Spinal cord (tissue), 10 donors: ENCODE results near the gene PTBP3. TPM values are rescaled to one million over a fixed set of nuclear protein-coding genes. Genes with fewer than 3 reads are reported as not detected.
A peak's percentile ranks its signal among the peaks of the same experiment; 100 is the strongest.

ENCODE experiments used
- DNase-seq, 6 donors: peaks; one replicate each; pipeline versions ENCODE4 v3.0.0 to v3.0.0-alpha.2; 2013 to 2015; ENCODE audit warnings: low spot score in 6 of 6, low read depth in 4 of 6
- H3K27ac ChIP-seq: one replicate; pipeline ENCODE4 v1.5.1; 2013; ENCODE audit warnings: low read depth, low read length, control low read depth
- H3K27me3 ChIP-seq: one replicate; pipeline ENCODE4 v1.6.1; 2013; ENCODE audit warnings: low read length; ENCODE audit not compliant: control insufficient read depth, insufficient read depth
- H3K36me3 ChIP-seq: one replicate; pipeline ENCODE4 v1.6.1; 2013; ENCODE audit warnings: low read length; ENCODE audit not compliant: control insufficient read depth, insufficient read depth
- H3K4me1 ChIP-seq: one replicate; pipeline ENCODE4 v1.6.1; 2013; ENCODE audit warnings: low read length; ENCODE audit not compliant: control insufficient read depth, insufficient read depth
- H3K4me3 ChIP-seq: one replicate; pipeline ENCODE4 v1.5.1; 2013; ENCODE audit warnings: low read depth, low read length, control low read depth
- H3K9me3 ChIP-seq: one replicate; pipeline ENCODE4 v1.6.1; 2013; ENCODE audit warnings: low read length; ENCODE audit not compliant: control insufficient read depth, insufficient read depth
- WGBS: methylation state at CpG from one replicate; pipeline ENCODE4 v1.1.5; 2013; ENCODE audit warnings: missing lambda C conversion rate; ENCODE audit not compliant: insufficient coverage; 5-methylcytosine and 5-hydroxymethylcytosine counted together
- polyA plus RNA-seq, 2 donors: library from polyadenylated mRNA; unstranded; fragments of 120-200 nt; gene quantifications; one replicate each; pipeline ENCODE4 v1.2.1, GENCODE V29; 2013; ENCODE audit not compliant: insufficient read length in 2 of 2
- total RNA-seq, 2 donors: library from RNA; depleted of rRNA in 1 of 2; stranded (reverse); fragments of 120-200 nt in 1 of 2; fragments of >200 nt in 1 of 2; gene quantifications; one replicate each; pipeline versions ENCODE4 v1.2.3 to v1.2.4, GENCODE V29; 2013 to 2014
- donor health status: healthy.

The PTBP3 gene
- total and polyA plus RNA-seq, 4 donors = 15.5 to 42.7 (median 18.6) TPM

DNA sequence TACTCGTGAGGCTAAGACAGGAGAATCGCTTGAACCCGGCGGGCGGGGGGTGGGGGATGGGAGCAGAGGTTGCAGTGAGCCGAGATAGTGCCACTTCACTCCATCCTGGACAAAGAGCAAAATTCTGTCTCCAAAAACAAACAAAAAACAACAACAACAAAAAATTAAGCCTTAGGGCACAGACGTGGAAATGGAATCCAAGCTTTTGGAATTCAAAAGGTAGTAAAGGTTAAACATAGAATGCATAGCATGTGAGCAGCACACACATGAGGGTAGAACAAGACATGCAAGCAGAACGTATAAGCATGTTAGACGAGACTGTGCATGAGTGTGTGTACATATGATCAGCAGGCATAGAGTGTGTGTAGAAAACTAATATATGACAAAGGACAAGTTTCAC, 68.0 kb downstream of the PTBP3 start:
- Histone ChIP-seq H3K36me3 (peaks cover 7% of the 10 kb centered on the region), H3K9me3 (no peaks in the 10 kb centered on the region), H3K4me3 (no peak overlapping the region), H3K27ac (no peak overlapping the region), H3K4me1 (no peaks in the 10 kb centered on the region), H3K27me3 (no peaks in the 10 kb centered on the region)
- no peak for DNase-seq
- 92% methylated on average over 2 of the region's 9 CpGs for WGBS

DNA sequence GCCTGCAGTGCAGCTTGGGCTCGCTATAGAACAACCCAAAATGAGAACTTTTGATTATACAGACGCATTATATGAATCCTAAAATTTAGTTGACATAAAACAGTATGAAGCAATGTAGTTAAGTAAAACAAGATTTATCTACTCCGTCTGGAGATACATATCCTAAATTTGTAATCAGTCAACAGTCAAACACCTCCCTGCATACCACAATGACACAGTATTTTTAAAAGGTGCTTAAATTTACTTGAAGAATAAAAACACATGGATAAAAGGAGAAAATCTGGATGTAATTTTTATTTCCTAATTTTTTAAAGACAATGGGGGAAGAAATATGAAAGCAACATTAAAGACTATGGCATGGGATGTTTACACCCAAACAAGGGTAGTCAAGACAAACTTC, 70.8 kb downstream of the PTBP3 start:
- Histone ChIP-seq H3K4me1 (no peaks in the 10 kb centered on the region), H3K27me3 (no peaks in the 10 kb centered on the region), H3K36me3 (peaks cover 7% of the 10 kb centered on the region), H3K9me3 (no peaks in the 10 kb centered on the region), H3K4me3 (no peak overlapping the region), H3K27ac (no peak overlapping the region)
- no CpG with 5 or more reads among the region's 3 CpGs for WGBS
- no peak for DNase-seq

DNA sequence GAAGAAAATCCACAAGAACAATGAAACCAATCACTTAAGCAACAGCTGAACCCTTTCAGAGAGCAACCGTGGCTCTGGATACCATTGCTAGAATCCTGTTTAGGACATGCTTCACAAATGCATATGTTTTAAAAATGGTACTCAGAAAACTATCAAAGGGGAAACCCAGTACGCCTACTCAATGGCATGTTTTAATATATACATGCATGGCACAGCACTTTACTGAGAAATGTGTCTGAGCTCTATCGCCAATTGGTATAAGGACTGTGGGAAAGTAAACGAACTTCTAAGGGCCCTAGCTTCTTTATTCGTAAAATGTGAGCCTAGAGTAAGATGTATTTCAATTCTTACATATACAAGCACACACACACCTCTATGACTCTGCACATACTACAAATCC, 72.3 kb downstream of the PTBP3 start:
- Histone ChIP-seq H3K4me3 (no peak overlapping the region), H3K4me1 (no peaks in the 10 kb centered on the region), H3K36me3 (peaks cover 3% of the 10 kb centered on the region), H3K27me3 (no peaks in the 10 kb centered on the region), H3K9me3 (no peaks in the 10 kb centered on the region), H3K27ac (no peak overlapping the region)
- no peak for DNase-seq
- no CpG with 5 or more reads among the region's 5 CpGs for WGBS

DNA sequence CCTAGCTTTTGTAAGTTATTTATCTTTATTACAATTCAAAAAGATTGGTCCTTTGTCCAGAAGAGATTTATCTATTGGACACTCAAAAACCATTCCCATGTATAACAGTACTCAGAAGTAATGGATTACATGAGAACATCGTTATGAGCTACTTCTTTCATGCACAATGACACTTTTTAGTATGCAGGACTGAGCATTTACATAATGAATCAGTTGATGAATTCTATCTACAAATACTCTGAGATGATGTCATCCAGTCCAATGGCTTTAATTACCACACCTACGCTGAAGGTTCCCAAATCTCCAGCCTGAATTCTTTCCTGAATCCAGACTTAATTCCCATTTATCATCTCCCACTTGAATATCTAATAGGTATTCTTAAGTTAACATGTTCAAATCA, 75.3 kb downstream of the PTBP3 start:
- WGBS = no CpG with 5 or more reads among the region's 2 CpGs
- Histone ChIP-seq H3K4me3 (no peak overlapping the region), H3K36me3 (no peaks in the 10 kb centered on the region), H3K9me3 (no peaks in the 10 kb centered on the region), H3K27me3 (no peaks in the 10 kb centered on the region), H3K4me1 (no peaks in the 10 kb centered on the region), H3K27ac (no peak overlapping the region)
- DNase-seq = peak in 1 of 6 donors; percentile 12

DNA sequence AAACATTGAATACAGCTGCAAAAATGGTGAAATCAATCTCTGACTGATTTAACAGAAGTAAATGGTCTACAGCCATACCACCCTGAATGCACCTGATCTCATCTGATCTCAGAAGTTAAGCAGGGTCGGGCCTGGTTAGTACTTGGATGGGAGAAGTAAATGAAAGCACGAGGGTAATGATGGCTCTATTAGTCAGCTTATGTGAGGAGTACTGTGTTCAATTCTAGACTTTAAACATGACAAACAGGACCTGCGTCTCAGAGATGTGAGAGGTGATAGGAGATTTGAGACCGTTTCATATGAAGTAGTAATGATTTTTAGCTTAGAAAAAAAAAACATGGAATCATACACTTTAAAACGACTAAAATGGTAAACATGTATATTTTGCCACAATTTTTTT, 81.2 kb downstream of the PTBP3 start:
- H3K4me3 ChIP-seq = no peak overlapping the region
- no peak for DNase-seq
- no peaks in the 10 kb centered on the region for H3K9me3 ChIP-seq
- H3K4me1 ChIP-seq = no peaks in the 10 kb centered on the region
- H3K36me3 ChIP-seq = no peaks in the 10 kb centered on the region
- WGBS = 60% methylated on average over 1 of the region's 5 CpGs
- H3K27ac ChIP-seq = no peak overlapping the region
- no peaks in the 10 kb centered on the region for H3K27me3 ChIP-seq

DNA sequence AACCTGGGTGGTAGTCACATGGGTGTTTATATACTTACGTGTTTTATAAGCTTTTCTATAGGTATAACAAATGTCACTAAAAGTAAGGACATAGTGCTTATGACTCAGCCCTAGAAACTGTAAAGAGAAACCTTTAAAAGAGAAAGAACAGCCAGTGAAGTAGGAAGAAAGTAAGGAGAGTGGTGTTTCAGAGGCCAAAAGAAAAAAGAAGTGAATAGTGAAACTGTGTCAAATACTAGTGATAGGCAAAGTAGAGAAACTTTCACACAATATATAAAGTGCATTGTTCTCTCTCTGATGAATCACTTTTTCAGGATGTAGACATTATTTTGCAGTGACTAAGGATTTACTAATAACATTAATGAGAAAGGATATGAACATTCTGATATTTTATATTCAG, 84.1 kb downstream of the PTBP3 start:
- WGBS = no CpG with 5 or more reads among the region's 1 CpG
- no peak for DNase-seq

DNA sequence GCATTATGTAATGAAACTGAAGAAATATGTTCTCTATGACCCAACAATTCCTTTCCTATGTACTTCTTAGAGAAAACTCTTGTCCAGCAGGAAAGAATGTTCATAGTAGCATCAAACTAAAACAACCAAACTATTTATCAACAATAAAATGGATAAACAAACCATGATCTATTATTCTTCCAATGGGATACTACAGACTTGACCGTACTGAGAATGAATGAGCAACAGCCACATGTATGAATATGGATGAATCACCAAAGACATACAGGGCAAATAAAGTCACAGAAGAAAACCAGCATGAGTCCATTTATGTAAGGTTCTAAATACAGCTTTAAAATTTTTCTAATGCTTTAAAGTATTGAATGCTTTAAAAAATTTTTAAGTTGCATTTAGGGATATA, 84.7 kb downstream of the PTBP3 start:
- WGBS = no CpG with 5 or more reads among the region's 1 CpG
- Histone ChIP-seq H3K27me3 (no peaks in the 10 kb centered on the region), H3K27ac (no peak overlapping the region)

More for the DNA sequence above, 84.1 kb downstream of the PTBP3 start:
- H3K4me1 ChIP-seq = no peaks in the 10 kb centered on the region
- H3K27me3 ChIP-seq = no peaks in the 10 kb centered on the region
- H3K9me3 ChIP-seq = no peaks in the 10 kb centered on the region
- H3K36me3 ChIP-seq = no peaks in the 10 kb centered on the region
- no peak overlapping the region for H3K27ac ChIP-seq
- H3K4me3 ChIP-seq = no peak overlapping the region

DNA sequence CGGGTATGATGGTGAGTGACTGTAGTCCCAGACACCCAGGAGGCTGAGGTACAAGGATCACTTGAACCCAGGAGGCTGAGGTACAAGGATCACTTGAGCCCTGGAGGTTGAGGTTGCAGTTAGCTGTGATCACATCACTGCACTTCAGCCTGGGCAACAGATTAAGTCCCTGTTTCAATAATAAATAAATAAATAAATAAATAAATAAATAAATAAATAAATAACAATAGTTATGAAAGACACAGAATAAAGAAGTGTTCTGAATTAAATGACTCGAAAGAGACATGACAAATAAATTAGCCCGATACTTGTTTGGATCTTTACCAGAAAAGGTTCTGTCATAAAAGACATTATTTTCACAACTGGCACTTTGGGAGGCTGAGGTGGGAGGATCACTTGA, 86.3 kb downstream of the PTBP3 start:
- Histone ChIP-seq H3K27me3 (no peaks in the 10 kb centered on the region), H3K27ac (no peak overlapping the region), H3K9me3 (no peaks in the 10 kb centered on the region), H3K4me1 (no peaks in the 10 kb centered on the region), H3K36me3 (no peaks in the 10 kb centered on the region), H3K4me3 (no peak overlapping the region)
- no peak for DNase-seq
- 100% methylated on average over 1 of the region's 3 CpGs for WGBS

More for the DNA sequence above, 84.7 kb downstream of the PTBP3 start:
- DNase-seq = no peak
- Histone ChIP-seq H3K4me3 (no peak overlapping the region), H3K9me3 (no peaks in the 10 kb centered on the region), H3K4me1 (no peaks in the 10 kb centered on the region), H3K36me3 (no peaks in the 10 kb centered on the region)

DNA sequence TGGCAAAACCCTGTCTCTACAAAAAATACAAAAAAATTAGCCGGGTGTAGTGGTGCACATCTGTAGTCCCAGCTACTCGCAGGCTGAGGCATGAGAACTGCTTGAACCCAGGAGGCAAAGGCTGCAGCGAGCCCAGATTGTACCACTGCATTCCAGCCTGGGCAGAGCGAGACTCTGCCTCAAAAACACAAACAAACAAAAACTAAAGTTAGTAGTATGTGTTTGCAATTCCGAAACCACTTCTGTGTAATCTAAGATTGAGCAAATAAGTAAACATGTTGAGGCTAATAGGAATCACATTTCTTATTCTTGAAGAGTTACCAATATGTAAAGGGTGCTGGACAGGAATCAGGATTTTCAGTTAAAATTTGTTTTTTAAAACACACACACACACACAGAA, 88.3 kb downstream of the PTBP3 start:
- Histone ChIP-seq H3K27me3 (no peaks in the 10 kb centered on the region), H3K4me3 (no peak overlapping the region), H3K27ac (no peak overlapping the region), H3K4me1 (no peaks in the 10 kb centered on the region), H3K9me3 (no peaks in the 10 kb centered on the region), H3K36me3 (no peaks in the 10 kb centered on the region)
- 81% methylated on average over 2 of the region's 5 CpGs for WGBS
- no peak for DNase-seq

DNA sequence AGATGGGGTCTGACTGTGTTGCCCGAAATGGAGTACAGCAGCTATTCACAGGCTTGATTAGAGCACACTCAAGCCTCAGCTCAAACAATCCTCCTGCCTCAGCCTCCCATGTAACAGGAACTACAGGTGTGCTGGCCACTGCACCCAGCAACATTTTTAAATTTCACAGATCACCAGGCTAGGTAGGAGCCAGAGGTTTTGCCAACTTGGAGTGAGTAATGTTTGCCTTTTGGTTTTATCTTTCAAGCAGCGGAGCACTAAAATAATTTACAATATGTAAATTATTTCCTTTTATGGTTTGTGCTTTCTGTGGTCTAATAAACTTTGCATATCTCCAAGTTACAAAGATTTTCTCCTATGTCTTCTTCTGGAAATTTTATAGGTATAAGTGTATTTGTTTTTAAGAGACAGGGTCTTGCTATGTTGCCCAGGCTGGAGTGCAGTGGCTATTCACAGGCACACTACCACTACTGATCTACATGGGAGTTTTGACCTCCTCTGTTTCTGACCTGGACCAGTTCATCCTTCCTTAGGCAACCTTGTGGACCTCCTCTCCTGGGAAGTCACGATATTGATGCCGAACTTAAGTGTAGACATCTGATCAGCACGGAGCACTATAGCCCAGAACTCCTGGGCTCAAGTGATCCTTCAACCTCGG, 91.1 kb downstream of the PTBP3 start:
- 100% methylated on average over 3 of the region's 6 CpGs for WGBS
- no peaks in the 10 kb centered on the region for H3K4me1 ChIP-seq
- H3K9me3 ChIP-seq = no peaks in the 10 kb centered on the region
- H3K27ac ChIP-seq = no peak overlapping the region
- no peak overlapping the region for H3K4me3 ChIP-seq
- DNase-seq = no peak
- H3K36me3 ChIP-seq = no peaks in the 10 kb centered on the region
- no peaks in the 10 kb centered on the region for H3K27me3 ChIP-seq
